Measurements from ENCODE around the gene CLK2.

DNA sequence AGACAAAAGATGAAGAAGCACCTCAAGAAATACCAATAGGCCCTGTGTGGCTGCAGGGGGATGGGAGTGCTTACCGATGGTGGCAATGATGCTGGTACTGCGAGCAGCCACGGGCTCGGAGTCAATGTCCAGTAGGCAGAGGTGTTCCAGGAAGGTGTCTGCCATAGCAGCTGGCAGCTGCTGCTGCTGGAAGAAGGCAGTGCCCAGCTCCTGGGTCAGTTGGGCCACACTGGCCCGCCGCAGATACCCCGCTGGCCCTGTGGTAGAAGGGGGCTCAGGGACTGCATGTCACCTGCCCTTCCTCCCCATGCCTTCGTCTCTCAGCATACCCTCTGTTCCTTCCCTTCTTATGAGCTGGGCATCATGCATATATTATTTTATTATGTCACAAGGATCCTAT is 26.7 kb upstream of the CLK2 start:
- TF ChIP-seq CEBPB (IDR thresholded peaks at IDR 0.05) (no peak), NFIC (IDR thresholded peaks at IDR 0.05) (no peak)
- TF ChIP-seq, protein P1, sequence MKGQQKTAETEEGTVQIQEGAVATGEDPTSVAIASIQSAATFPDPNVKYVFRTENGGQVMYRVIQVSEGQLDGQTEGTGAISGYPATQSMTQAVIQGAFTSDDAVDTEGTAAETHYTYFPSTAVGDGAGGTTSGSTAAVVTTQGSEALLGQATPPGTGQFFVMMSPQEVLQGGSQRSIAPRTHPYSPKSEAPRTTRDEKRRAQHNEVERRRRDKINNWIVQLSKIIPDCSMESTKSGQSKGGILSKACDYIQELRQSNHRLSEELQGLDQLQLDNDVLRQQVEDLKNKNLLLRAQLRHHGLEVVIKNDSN (IDR thresholded peaks at IDR 0.05) = no peak

Measured in Ishikawa (cell line).